ENCODE results near the gene BCKDHA.

Gene BCKDHA

GRCh38 chr19:41421973-41422372 lies 24.4 kb downstream of the BCKDHA start:
- H2BK15ac ChIP-seq (ENCODE audit: low read length), result no peak overlapping the region
- no peak overlapping the region for H3K4ac ChIP-seq (ENCODE audit: low read length)
- H2AFZ ChIP-seq (ENCODE audit: low read length), result no peak overlapping the region
- no peak overlapping the region for H3K18ac ChIP-seq (ENCODE audit: low read length)
- peaks cover 2 to 6% of the 10 kb centered on the region in 2 donors for H3K4me1 ChIP-seq (ENCODE audit: control insufficient read depth in 2 of 2, insufficient read depth in 1 of 2, low read depth in 1 of 2, low read length in 2 of 2)
- H3K4me2 ChIP-seq (ENCODE audit: insufficient read depth, low read length, poor library complexity, severe bottlenecking), result no peak overlapping the region
- H3K23ac ChIP-seq (ENCODE audit: low read depth, low read length, poor library complexity), result peak overlapping the region; percentile 17
- H3K14ac ChIP-seq (ENCODE audit: low read length), result no peak overlapping the region
- no peak overlapping the region for H2BK5ac ChIP-seq (ENCODE audit: low read length)
- no peak overlapping the region for H2AK5ac ChIP-seq (ENCODE audit: low read depth, low read length)
- no peaks in the 10 kb centered on the region for H3K27me3 ChIP-seq (ENCODE audit: control insufficient read depth in 3 of 3, insufficient read depth in 3 of 3, low read depth in 1 of 3, low read length in 3 of 3)
- H3K9me3 ChIP-seq (replicated peaks in 1 of 2; ENCODE audit: control insufficient read depth in 2 of 2, insufficient read depth in 1 of 2, low read depth in 1 of 2, low read length in 2 of 2), result peaks cover 0 to 2% of the 10 kb centered on the region in 2 donors
- no CpG with 5 or more reads among the region's 20 CpGs for WGBS, 2 donors (ENCODE audit: extremely low coverage in 2 of 2, insufficient read length in 2 of 2, insufficient replicate concordance in 1 of 2)
- H3K36me3 ChIP-seq (replicated peaks in 1 of 2; ENCODE audit: control insufficient read depth in 2 of 2, insufficient read depth in 2 of 2, low read length in 2 of 2), result peaks cover 29 to 55% of the 10 kb centered on the region in 2 donors
- no peak overlapping the region for H4K8ac ChIP-seq (ENCODE audit: low read depth, low read length)
- H2BK12ac ChIP-seq (ENCODE audit: low read length), result no peak overlapping the region
- H3K9ac ChIP-seq (ENCODE audit: low read depth, low read length, poor library complexity), result no peak overlapping the region
- H2BK120ac ChIP-seq (ENCODE audit: low read depth, low read length), result no peak overlapping the region
- no peak overlapping the region for H3K4me3 ChIP-seq (ENCODE audit: low read length in 2 of 2)
- H3K79me1 ChIP-seq (ENCODE audit: low read depth, low read length), result peaks cover 5% of the 10 kb centered on the region
- no peak for DNase-seq (ENCODE audit: low spot score)
- H3K27ac ChIP-seq (replicated peaks; ENCODE audit: low read length), result no peak overlapping the region
- no peak overlapping the region for H4K91ac ChIP-seq (ENCODE audit: low read depth, low read length, poor library complexity)

GRCh38 chr19:41422456-41422855 lies 24.8 kb downstream of the BCKDHA start:
- Histone ChIP-seq H3K4me3 (ENCODE audit: low read length in 2 of 2) (no peak overlapping the region), H3K9ac (ENCODE audit: low read depth, low read length, poor library complexity) (no peak overlapping the region), H3K23ac (ENCODE audit: low read depth, low read length, poor library complexity) (peak overlapping the region; percentile 17), H3K27me3 (ENCODE audit: control insufficient read depth in 3 of 3, insufficient read depth in 3 of 3, low read depth in 1 of 3, low read length in 3 of 3) (no peaks in the 10 kb centered on the region), H2AFZ (ENCODE audit: low read length) (no peak overlapping the region), H4K91ac (ENCODE audit: low read depth, low read length, poor library complexity) (no peak overlapping the region), H3K4me2 (ENCODE audit: insufficient read depth, low read length, poor library complexity, severe bottlenecking) (no peak overlapping the region), H2BK120ac (ENCODE audit: low read depth, low read length) (no peak overlapping the region), H4K8ac (ENCODE audit: low read depth, low read length) (no peak overlapping the region), H3K79me1 (ENCODE audit: low read depth, low read length) (peaks cover 5% of the 10 kb centered on the region), H3K18ac (ENCODE audit: low read length) (no peak overlapping the region), H3K9me3 (replicated peaks in 1 of 2; ENCODE audit: control insufficient read depth in 2 of 2, insufficient read depth in 1 of 2, low read depth in 1 of 2, low read length in 2 of 2) (peaks cover 0 to 2% of the 10 kb centered on the region in 2 donors), H2AK5ac (ENCODE audit: low read depth, low read length) (no peak overlapping the region), H3K27ac (replicated peaks; ENCODE audit: low read length) (no peak overlapping the region), H2BK12ac (ENCODE audit: low read length) (no peak overlapping the region), H2BK15ac (ENCODE audit: low read length) (no peak overlapping the region), H2BK5ac (ENCODE audit: low read length) (no peak overlapping the region), H3K4me1 (ENCODE audit: control insufficient read depth in 2 of 2, insufficient read depth in 1 of 2, low read depth in 1 of 2, low read length in 2 of 2) (peaks cover 3 to 8% of the 10 kb centered on the region in 2 donors), H3K4ac (ENCODE audit: low read length) (no peak overlapping the region), H3K36me3 (replicated peaks in 1 of 2; ENCODE audit: control insufficient read depth in 2 of 2, insufficient read depth in 2 of 2, low read length in 2 of 2) (peaks cover 29 to 55% of the 10 kb centered on the region in 2 donors), H3K14ac (ENCODE audit: low read length) (no peak overlapping the region)
- no peak for DNase-seq (ENCODE audit: low spot score)
- no CpG with 5 or more reads among the region's 18 CpGs for WGBS, 2 donors (ENCODE audit: extremely low coverage in 2 of 2, insufficient read length in 2 of 2, insufficient replicate concordance in 1 of 2)

GRCh38 chr19:41422955-41423354 lies 25.3 kb downstream of the BCKDHA start:
- no CpG with 5 or more reads among the region's 12 CpGs for WGBS, 2 donors (ENCODE audit: extremely low coverage in 2 of 2, insufficient read length in 2 of 2, insufficient replicate concordance in 1 of 2)
- no peak for DNase-seq (ENCODE audit: low spot score)
- H3K27ac ChIP-seq (replicated peaks; ENCODE audit: low read length), result no peak overlapping the region
- H3K23ac ChIP-seq (ENCODE audit: low read depth, low read length, poor library complexity), result peak overlapping the region; percentile 17
- no peak overlapping the region for H2AK5ac ChIP-seq (ENCODE audit: low read depth, low read length)
- no peak overlapping the region for H3K18ac ChIP-seq (ENCODE audit: low read length)
- no peak overlapping the region for H4K91ac ChIP-seq (ENCODE audit: low read depth, low read length, poor library complexity)
- no peak overlapping the region for H3K9ac ChIP-seq (ENCODE audit: low read depth, low read length, poor library complexity)
- no peak overlapping the region for H2BK5ac ChIP-seq (ENCODE audit: low read length)
- H2AFZ ChIP-seq (ENCODE audit: low read length), result no peak overlapping the region
- no peak overlapping the region for H2BK15ac ChIP-seq (ENCODE audit: low read length)
- H2BK120ac ChIP-seq (ENCODE audit: low read depth, low read length), result no peak overlapping the region
- no peak overlapping the region for H3K4ac ChIP-seq (ENCODE audit: low read length)
- peaks cover 8 to 13% of the 10 kb centered on the region in 2 donors for H3K4me1 ChIP-seq (ENCODE audit: control insufficient read depth in 2 of 2, insufficient read depth in 1 of 2, low read depth in 1 of 2, low read length in 2 of 2)
- no peak overlapping the region for H3K14ac ChIP-seq (ENCODE audit: low read length)
- H2BK12ac ChIP-seq (ENCODE audit: low read length), result no peak overlapping the region
- H3K36me3 ChIP-seq (replicated peaks in 1 of 2; ENCODE audit: control insufficient read depth in 2 of 2, insufficient read depth in 2 of 2, low read length in 2 of 2), result peaks cover 29 to 55% of the 10 kb centered on the region in 2 donors
- no peak overlapping the region for H4K8ac ChIP-seq (ENCODE audit: low read depth, low read length)
- H3K4me2 ChIP-seq (ENCODE audit: insufficient read depth, low read length, poor library complexity, severe bottlenecking), result no peak overlapping the region
- H3K27me3 ChIP-seq (ENCODE audit: control insufficient read depth in 3 of 3, insufficient read depth in 3 of 3, low read depth in 1 of 3, low read length in 3 of 3), result no peaks in the 10 kb centered on the region
- peaks cover 0 to 2% of the 10 kb centered on the region in 2 donors for H3K9me3 ChIP-seq (replicated peaks in 1 of 2; ENCODE audit: control insufficient read depth in 2 of 2, insufficient read depth in 1 of 2, low read depth in 1 of 2, low read length in 2 of 2)
- H3K79me1 ChIP-seq (ENCODE audit: low read depth, low read length), result peaks cover 5% of the 10 kb centered on the region
- no peak overlapping the region for H3K4me3 ChIP-seq (ENCODE audit: low read length in 2 of 2)

GRCh38 chr19:41424335-41425173 lies 26.9 kb downstream of the BCKDHA start:
- peaks cover 5% of the 10 kb centered on the region for H3K79me1 ChIP-seq (ENCODE audit: low read depth, low read length)
- H3K9me3 ChIP-seq (replicated peaks in 1 of 2; ENCODE audit: control insufficient read depth in 2 of 2, insufficient read depth in 1 of 2, low read depth in 1 of 2, low read length in 2 of 2), result no peaks in the 10 kb centered on the region
- no peak for DNase-seq (ENCODE audit: low spot score)
- H3K4ac ChIP-seq (ENCODE audit: low read length), result no peak overlapping the region
- H3K4me2 ChIP-seq (ENCODE audit: insufficient read depth, low read length, poor library complexity, severe bottlenecking), result no peak overlapping the region
- H2BK120ac ChIP-seq (ENCODE audit: low read depth, low read length), result no peak overlapping the region
- no peak overlapping the region for H2AFZ ChIP-seq (ENCODE audit: low read length)
- no peak overlapping the region for H3K4me3 ChIP-seq (ENCODE audit: low read length in 2 of 2)
- no peak overlapping the region for H4K91ac ChIP-seq (ENCODE audit: low read depth, low read length, poor library complexity)
- H3K9ac ChIP-seq (ENCODE audit: low read depth, low read length, poor library complexity), result peak overlapping the region; percentile 3
- H3K4me1 ChIP-seq (ENCODE audit: control insufficient read depth in 2 of 2, insufficient read depth in 1 of 2, low read depth in 1 of 2, low read length in 2 of 2), result peaks cover 13 to 19% of the 10 kb centered on the region in 2 donors
- no peak overlapping the region for H3K14ac ChIP-seq (ENCODE audit: low read length)
- H3K18ac ChIP-seq (ENCODE audit: low read length), result no peak overlapping the region
- H2AK5ac ChIP-seq (ENCODE audit: low read depth, low read length), result no peak overlapping the region
- H2BK15ac ChIP-seq (ENCODE audit: low read length), result no peak overlapping the region
- H3K23ac ChIP-seq (ENCODE audit: low read depth, low read length, poor library complexity), result peak overlapping the region; percentile 0
- H3K36me3 ChIP-seq (replicated peaks in 1 of 2; ENCODE audit: control insufficient read depth in 2 of 2, insufficient read depth in 2 of 2, low read length in 2 of 2), result peaks cover 25 to 48% of the 10 kb centered on the region in 2 donors
- H3K27me3 ChIP-seq (ENCODE audit: control insufficient read depth in 3 of 3, insufficient read depth in 3 of 3, low read depth in 1 of 3, low read length in 3 of 3), result no peaks in the 10 kb centered on the region
- H2BK5ac ChIP-seq (ENCODE audit: low read length), result no peak overlapping the region
- no CpG with 5 or more reads among the region's 21 CpGs for WGBS, 2 donors (ENCODE audit: extremely low coverage in 2 of 2, insufficient read length in 2 of 2, insufficient replicate concordance in 1 of 2)
- H2BK12ac ChIP-seq (ENCODE audit: low read length), result no peak overlapping the region
- no peak overlapping the region for H3K27ac ChIP-seq (replicated peaks; ENCODE audit: low read length)
- no peak overlapping the region for H4K8ac ChIP-seq (ENCODE audit: low read depth, low read length)
